ENCODE data around the gene PTPRZ1. TPM values are rescaled to one million over a fixed set of nuclear protein-coding genes. Genes with fewer than 3 reads are reported as not detected.

Gene PTPRZ1
- total and polyA plus RNA-seq, 2 donors (not counting 1 experiment from before 2014, with no cell fraction given): not detected

DNA sequence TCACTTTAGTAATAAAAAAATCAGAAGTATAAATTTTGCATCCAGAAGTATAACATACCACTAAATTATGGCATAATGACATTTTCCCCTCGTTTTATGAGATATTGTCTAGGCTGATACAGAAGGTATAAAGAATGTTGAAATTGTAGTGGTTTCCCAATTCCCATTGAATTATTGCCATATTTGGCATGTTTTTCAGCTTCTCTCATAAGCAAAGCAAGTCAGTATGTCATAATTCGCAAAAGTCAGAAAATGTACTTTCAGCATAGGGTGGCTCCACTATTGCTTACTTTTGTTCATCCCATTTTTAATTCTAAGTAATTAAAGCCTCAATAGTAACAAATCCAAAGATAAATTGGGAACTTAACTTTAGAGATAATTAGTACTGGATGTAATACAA lies 19.7 kb upstream of the PTPRZ1 start:
- ChIA-PET CTCF (no interaction called here), POLR2A (no interaction called here)
- ATAC-seq (ENCODE audit: low read depth) (no peak), DNase-seq (no peak)
- TF ChIP-seq, protein P1, sequence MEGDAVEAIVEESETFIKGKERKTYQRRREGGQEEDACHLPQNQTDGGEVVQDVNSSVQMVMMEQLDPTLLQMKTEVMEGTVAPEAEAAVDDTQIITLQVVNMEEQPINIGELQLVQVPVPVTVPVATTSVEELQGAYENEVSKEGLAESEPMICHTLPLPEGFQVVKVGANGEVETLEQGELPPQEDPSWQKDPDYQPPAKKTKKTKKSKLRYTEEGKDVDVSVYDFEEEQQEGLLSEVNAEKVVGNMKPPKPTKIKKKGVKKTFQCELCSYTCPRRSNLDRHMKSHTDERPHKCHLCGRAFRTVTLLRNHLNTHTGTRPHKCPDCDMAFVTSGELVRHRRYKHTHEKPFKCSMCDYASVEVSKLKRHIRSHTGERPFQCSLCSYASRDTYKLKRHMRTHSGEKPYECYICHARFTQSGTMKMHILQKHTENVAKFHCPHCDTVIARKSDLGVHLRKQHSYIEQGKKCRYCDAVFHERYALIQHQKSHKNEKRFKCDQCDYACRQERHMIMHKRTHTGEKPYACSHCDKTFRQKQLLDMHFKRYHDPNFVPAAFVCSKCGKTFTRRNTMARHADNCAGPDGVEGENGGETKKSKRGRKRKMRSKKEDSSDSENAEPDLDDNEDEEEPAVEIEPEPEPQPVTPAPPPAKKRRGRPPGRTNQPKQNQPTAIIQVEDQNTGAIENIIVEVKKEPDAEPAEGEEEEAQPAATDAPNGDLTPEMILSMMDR (IDR thresholded peaks at IDR 0.05): no peak
- TF ChIP-seq EZH2 (IDR thresholded peaks at IDR 0.05; ENCODE audit: borderline replicate concordance, insufficient read depth, low read depth, low read length, poor library complexity, severe bottlenecking): no peak
- Histone ChIP-seq H3K4me2 (replicated peaks; ENCODE audit: low read depth, low read length, poor library complexity, severe bottlenecking) (no peak overlapping the region), H3K9ac (ENCODE audit: low read length) (no peak overlapping the region), H3K27ac (ENCODE audit: low read length in 2 of 2) (no peak overlapping the region), H4K20me1 (ENCODE audit: control insufficient read depth, insufficient read depth, low read length, poor library complexity, severe bottlenecking) (no peaks in the 10 kb centered on the region), H3K27me3 (replicated peaks in 1 of 4; ENCODE audit: control extremely low read depth in 1 of 4, control insufficient read depth in 3 of 4, insufficient read depth in 4 of 4, low read length in 3 of 4) (no peaks in the 10 kb centered on the region), H3K4me3 (ENCODE audit: control extremely low read depth in 1 of 5, extremely low read depth in 1 of 5, insufficient read depth in 1 of 5, low read depth in 2 of 5, low read length in 4 of 5) (no peak overlapping the region), H2AFZ (ENCODE audit: insufficient read depth, low read depth, low read length, poor library complexity, severe bottlenecking) (no peak overlapping the region), H3K36me3 (replicated peaks in 1 of 2; ENCODE audit: control extremely low read depth in 1 of 2, control insufficient read depth in 1 of 2, extremely low read depth in 1 of 2, insufficient read depth in 2 of 2, low read length in 1 of 2) (no peaks in the 10 kb centered on the region), H3K9me3 (ENCODE audit: control extremely low read depth in 1 of 3, control insufficient read depth in 2 of 3, insufficient read depth in 1 of 3, low read length in 2 of 3) (no peaks in the 10 kb centered on the region), H3K79me2 (ENCODE audit: control insufficient read depth, insufficient read depth, low read length) (no peaks in the 10 kb centered on the region), H3K4me1 (ENCODE audit: control insufficient read depth in 2 of 2, insufficient read depth in 2 of 2, low read length in 2 of 2) (no peaks in the 10 kb centered on the region)
- H3K4me1 Mint-ChIP-seq: no peaks in the 10 kb centered on the region
- whole genome bisulfite sequencing (ENCODE audit: insufficient coverage): no CpG with 5 or more reads among the region's 2 CpGs
- no peak overlapping the region for H3K4me3 Mint-ChIP-seq
- no peaks in the 10 kb centered on the region for H3K27me3 Mint-ChIP-seq
- no peaks in the 10 kb centered on the region for H3K9me3 Mint-ChIP-seq (ENCODE audit: insufficient read depth)
- H3K27ac Mint-ChIP-seq: no peak overlapping the region
- intact Hi-C loops (cut with micrococcal nuclease): no loop called here

DNA sequence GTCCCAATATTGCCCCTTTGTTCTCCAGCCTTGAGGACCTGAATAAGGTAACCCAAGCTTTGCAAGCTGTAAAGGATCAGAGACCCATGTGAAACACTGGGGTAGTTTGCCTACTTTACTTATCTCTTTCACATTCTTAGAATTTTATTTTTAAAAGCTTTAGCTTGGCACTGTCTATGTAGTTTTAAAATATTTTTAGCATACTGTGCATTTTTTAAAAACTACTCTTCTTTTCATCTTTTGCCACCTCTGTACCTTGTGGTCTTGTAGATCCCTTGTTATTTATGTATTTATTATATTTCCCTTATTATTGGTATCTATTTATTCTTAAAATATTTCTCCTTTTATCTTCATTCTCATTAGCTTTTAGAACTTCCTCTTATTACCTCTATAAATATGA lies 12.0 kb upstream of the PTPRZ1 start:
- H4K20me1 ChIP-seq (ENCODE audit: control insufficient read depth, insufficient read depth, low read length, poor library complexity, severe bottlenecking): no peaks in the 10 kb centered on the region
- no peaks in the 10 kb centered on the region for H3K36me3 ChIP-seq (replicated peaks in 1 of 2; ENCODE audit: control extremely low read depth in 1 of 2, control insufficient read depth in 1 of 2, extremely low read depth in 1 of 2, insufficient read depth in 2 of 2, low read length in 1 of 2)
- ChIA-PET CTCF (no interaction called here), POLR2A (no interaction called here)
- no peak overlapping the region for H3K9ac ChIP-seq (ENCODE audit: low read length)
- no peak overlapping the region for H2AFZ ChIP-seq (ENCODE audit: insufficient read depth, low read depth, low read length, poor library complexity, severe bottlenecking)
- Mint-ChIP-seq H3K4me1 (no peaks in the 10 kb centered on the region), H3K9me3 (ENCODE audit: insufficient read depth) (no peaks in the 10 kb centered on the region), H3K4me3 (no peak overlapping the region), H3K27me3 (no peaks in the 10 kb centered on the region), H3K27ac (no peak overlapping the region)
- H3K4me1 ChIP-seq (ENCODE audit: control insufficient read depth in 2 of 2, insufficient read depth in 2 of 2, low read length in 2 of 2): no peaks in the 10 kb centered on the region
- intact Hi-C loops (cut with micrococcal nuclease): no loop called here
- no peak overlapping the region for H3K27ac ChIP-seq (ENCODE audit: low read length in 2 of 2)
- H3K9me3 ChIP-seq (ENCODE audit: control extremely low read depth in 1 of 3, control insufficient read depth in 2 of 3, insufficient read depth in 1 of 3, low read length in 2 of 3): no peaks in the 10 kb centered on the region
- peaks cover 0 to 2% (median 0%) of the 10 kb centered on the region in 4 experiments for H3K27me3 ChIP-seq (replicated peaks in 1 of 4; ENCODE audit: control extremely low read depth in 1 of 4, control insufficient read depth in 3 of 4, insufficient read depth in 4 of 4, low read length in 3 of 4)
- ATAC-seq (ENCODE audit: low read depth) (no peak), DNase-seq (no peak)
- H3K79me2 ChIP-seq (ENCODE audit: control insufficient read depth, insufficient read depth, low read length): no peaks in the 10 kb centered on the region
- H3K4me3 ChIP-seq (ENCODE audit: control extremely low read depth in 1 of 5, extremely low read depth in 1 of 5, insufficient read depth in 1 of 5, low read depth in 2 of 5, low read length in 4 of 5): no peak overlapping the region
- H3K4me2 ChIP-seq (replicated peaks; ENCODE audit: low read depth, low read length, poor library complexity, severe bottlenecking): no peak overlapping the region
- no peak for TF ChIP-seq EZH2 (IDR thresholded peaks at IDR 0.05; ENCODE audit: borderline replicate concordance, insufficient read depth, low read depth, low read length, poor library complexity, severe bottlenecking)
- TF ChIP-seq, protein P1 (IDR thresholded peaks at IDR 0.05): no peak

Data from B cell (primary cell).